Kidney epithelial cell (primary cell): ENCODE measurements around the gene CCR7. TPM values are rescaled to one million over a fixed set of nuclear protein-coding genes. Genes with fewer than 3 reads are reported as not detected.

Source experiments
- DNase-seq: peaks from one replicate; pipeline ENCODE4 v3.0.0-alpha.2; 2010; ENCODE audit warnings: low read depth
- H3K27me3 ChIP-seq: 2 replicates; pipeline ENCODE4 v1.6.0; 2011; ENCODE audit warnings: low read length; ENCODE audit not compliant: control insufficient read depth, insufficient read depth
- H3K36me3 ChIP-seq: 2 replicates; pipeline ENCODE4 v1.5.1; 2011; ENCODE audit warnings: low read length; ENCODE audit not compliant: control insufficient read depth, insufficient read depth
- H3K4me3 ChIP-seq: 2 replicates; pipeline ENCODE4 v1.5.1; 2011; ENCODE audit warnings: low read depth, mild to moderate bottlenecking, control low read depth, low read length
- total RNA-seq: library from RNA; depleted of rRNA; stranded (reverse); fragments of >200 nt; gene quantifications from 2 replicates; pipeline ENCODE4 v1.2.3, GENCODE V29; 2015
- TF ChIP-seq, protein P1 (sequence below): IDR thresholded peaks from 2 replicates; pipeline ENCODE4 v1.5.1; 2011; ENCODE audit warnings: mild to moderate bottlenecking, moderate library complexity, low read length, control low read depth, inconsistent platforms; ENCODE audit not compliant: insufficient read depth, poor library complexity, severe bottlenecking

CCR7 gene
- total RNA-seq, 1 donor from 2014 or later = not detected

DNA sequence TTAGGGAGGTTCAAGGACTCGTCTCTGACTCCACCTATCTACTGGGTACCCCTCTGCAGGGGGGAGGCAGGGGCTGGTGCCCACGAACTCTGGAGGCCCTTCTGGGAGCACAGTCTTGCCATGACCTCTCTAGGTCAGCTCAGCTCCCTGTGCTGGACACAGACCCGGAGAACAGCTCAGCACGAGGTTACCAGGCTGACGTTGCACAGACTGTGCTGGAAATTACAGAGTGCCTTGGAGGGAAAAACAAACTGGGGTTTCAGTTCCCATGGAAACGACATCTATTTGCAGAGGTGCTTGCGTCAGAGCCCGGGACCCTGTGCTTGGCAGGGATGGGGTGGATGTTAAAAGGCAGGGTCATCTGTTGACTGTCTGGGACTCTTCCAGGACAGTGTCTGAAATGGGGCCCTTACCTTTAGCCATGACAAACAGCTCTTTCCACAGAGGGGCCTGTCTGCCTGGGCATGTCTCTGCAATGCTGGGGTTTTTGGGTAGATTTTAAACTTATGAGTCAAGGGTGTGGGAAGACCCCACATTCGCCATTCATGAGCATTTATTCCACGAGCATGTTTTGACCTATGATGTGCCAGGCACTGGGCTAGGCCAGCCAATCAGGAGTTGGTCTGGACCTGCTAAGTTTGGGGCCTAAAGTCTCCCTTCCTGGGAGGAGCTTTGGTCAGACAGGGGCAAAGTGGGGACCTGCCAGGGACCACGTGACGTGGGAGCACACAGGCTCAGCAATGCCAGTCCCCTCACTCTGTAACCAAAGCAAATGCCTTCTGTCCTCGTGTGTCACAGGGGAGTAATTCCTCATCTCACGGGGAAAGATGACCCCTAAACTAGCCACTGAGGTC is 22.5 kb downstream of the CCR7 start:
- TF ChIP-seq, protein P1, sequence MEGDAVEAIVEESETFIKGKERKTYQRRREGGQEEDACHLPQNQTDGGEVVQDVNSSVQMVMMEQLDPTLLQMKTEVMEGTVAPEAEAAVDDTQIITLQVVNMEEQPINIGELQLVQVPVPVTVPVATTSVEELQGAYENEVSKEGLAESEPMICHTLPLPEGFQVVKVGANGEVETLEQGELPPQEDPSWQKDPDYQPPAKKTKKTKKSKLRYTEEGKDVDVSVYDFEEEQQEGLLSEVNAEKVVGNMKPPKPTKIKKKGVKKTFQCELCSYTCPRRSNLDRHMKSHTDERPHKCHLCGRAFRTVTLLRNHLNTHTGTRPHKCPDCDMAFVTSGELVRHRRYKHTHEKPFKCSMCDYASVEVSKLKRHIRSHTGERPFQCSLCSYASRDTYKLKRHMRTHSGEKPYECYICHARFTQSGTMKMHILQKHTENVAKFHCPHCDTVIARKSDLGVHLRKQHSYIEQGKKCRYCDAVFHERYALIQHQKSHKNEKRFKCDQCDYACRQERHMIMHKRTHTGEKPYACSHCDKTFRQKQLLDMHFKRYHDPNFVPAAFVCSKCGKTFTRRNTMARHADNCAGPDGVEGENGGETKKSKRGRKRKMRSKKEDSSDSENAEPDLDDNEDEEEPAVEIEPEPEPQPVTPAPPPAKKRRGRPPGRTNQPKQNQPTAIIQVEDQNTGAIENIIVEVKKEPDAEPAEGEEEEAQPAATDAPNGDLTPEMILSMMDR = no peak
- no peak for DNase-seq
- H3K36me3 ChIP-seq = no peaks in the 10 kb centered on the region
- H3K27me3 ChIP-seq = no peaks in the 10 kb centered on the region
- no peak overlapping the region for H3K4me3 ChIP-seq

DNA sequence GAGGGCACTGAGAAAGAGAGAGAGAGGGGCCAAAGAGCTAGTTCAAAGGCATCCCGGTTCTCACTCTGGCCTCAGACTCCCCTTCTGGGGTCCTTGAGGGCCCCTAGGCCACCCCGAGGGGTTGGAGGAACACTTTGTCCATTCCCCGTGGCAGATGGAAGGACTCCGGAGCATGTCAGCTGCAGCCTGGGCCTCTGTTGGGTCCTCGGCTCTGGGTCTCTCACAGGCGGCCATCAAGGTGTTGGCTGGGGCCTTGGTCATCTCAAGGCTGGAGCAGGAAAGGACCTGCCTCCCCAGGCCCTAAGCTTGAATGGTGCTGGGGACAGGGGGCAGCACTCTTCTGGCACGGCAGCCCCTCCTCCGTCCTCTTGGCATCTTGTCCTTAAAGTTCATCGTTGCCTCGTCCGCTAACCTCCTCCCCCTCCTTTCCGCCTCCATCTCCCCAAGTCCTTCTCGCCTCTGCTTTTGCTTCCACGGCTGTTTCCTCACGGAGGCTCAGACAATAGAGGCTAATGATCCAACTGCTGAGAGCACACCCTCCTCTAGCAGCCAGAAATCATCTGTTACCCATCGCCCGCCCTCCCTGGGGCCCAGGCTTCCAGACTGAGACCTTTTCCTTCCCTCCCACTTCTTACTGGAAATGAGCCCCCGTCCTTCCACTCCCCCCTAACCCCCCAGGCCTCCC is 23.3 kb downstream of the CCR7 start:
- no peak overlapping the region for H3K4me3 ChIP-seq
- H3K27me3 ChIP-seq = no peaks in the 10 kb centered on the region
- H3K36me3 ChIP-seq = no peaks in the 10 kb centered on the region
- DNase-seq = no peak
- TF ChIP-seq, protein P1 = no peak

GRCh38 chr17:40541060-40541872 is 24.0 kb downstream of the CCR7 start:
- Histone ChIP-seq H3K4me3 (no peak overlapping the region), H3K27me3 (no peaks in the 10 kb centered on the region), H3K36me3 (no peaks in the 10 kb centered on the region)
- no peak for DNase-seq
- TF ChIP-seq, protein P1 = no peak

DNA sequence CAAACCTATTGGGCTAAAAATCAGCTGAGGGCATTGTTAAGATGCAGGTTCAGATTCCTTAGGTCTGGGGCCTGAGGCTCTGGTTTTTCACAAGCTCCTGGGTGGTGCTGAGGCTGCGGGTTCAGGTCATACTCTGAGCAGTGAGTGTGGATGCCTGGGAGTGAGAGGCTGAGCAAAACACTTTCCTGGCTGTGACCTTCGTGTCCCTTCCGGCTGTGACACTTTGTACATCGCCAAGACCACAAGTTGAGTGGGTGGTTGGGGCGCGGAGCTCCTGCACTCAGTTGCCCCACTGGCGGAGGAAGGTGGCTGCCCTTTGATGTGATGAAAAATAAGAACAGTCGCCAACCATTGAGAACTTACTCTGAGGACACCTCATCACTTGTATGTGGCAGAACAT is 24.8 kb downstream of the CCR7 start:
- DNase-seq = no peak
- H3K4me3 ChIP-seq = no peak overlapping the region
- H3K36me3 ChIP-seq = no peaks in the 10 kb centered on the region
- TF ChIP-seq, protein P1 = no peak
- no peaks in the 10 kb centered on the region for H3K27me3 ChIP-seq

DNA sequence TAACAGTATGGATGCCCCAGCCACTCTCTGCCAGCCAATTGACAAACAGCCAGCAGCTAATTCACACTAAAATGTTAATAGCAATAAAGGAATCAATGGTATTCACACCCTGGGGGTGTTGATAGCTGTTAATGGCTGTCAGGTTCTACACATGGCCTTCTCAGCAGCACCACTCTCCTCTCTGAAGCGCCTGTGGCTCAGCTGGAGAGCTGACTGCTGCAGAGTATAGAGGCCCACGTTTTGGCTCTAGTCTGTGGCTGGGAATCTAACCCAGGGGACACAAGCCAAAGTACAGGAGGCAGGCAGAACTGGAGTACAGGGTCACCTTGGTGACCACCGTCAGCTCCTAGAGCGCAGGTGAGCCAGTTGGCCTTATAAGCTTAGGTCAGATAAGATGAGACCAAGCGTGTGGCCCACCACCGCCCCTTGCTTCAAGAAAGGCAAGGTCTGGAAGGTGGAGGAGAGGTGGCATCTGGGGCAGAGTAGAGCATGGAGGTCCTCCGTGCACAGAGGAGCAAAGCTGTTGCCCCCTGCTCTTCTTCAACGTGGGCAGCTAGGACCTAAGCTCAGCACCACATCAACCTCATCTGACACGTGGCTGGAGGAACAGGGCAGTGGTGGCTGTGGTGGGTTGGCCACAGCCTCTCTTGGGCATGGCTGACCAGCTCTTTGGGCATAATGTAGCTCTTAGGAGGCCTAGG is 25.4 kb downstream of the CCR7 start:
- no peak for DNase-seq
- H3K27me3 ChIP-seq = no peaks in the 10 kb centered on the region
- TF ChIP-seq, protein P1 = no peak
- no peak overlapping the region for H3K4me3 ChIP-seq
- no peaks in the 10 kb centered on the region for H3K36me3 ChIP-seq
